C4-2B (cell line): ENCODE results near the gene PIGL.

ENCODE experiments used
- CTCF ChIP-seq: fragments of 450-650 bp; conservative IDR thresholded peaks from 2 replicates; pipeline ENCODE4 v1.5.1; 2017; ENCODE audit warnings: mild to moderate bottlenecking
- ZFX ChIP-seq: fragments of 450-650 bp; IDR thresholded peaks from 2 replicates; pipeline ENCODE4 v1.6.1; 2017

DNA sequence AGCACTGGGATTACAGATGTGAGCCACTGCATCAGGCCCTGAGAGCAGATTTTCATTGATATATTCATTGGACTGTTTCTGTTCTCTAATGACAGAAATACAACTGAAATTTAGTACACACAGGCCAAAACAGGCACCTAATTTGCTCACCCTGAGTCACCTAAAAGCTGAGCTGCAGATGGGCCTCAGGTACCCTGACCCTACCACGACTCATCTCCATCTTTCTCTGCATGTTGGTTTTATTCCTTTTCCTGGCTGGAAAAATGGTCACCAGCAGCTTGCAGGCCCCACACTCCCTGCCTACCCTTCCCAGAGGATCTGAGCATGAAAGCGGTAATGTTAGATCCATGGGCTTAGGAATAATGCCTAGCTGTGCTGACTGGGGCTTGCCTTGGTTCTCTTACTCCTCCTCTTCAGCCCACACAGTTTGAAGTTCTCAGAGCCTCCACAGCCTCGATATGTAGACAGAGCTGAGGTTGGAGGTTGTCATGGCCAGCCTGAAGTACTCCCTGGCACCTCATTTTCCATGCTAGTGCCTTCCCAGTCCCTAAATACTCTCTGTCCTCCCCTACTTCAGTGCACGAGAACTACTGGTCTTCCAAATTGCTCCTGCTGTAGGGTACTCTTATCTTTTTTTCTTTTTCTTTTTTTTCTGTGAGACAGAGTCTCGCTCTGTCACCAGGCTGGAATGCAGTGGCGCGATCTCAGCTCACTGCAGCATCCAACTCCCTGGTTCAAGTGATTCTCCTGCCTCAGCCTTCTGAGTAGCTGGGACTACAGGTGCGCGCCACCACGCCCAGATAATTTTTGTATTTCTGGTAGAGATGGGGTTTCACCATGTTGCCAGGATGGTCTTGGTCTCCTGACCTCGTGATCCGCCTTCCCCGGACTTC is 85.2 kb downstream of the PIGL start:
- TF ChIP-seq CTCF: no peak
- no peak for TF ChIP-seq ZFX
